HG03280 (cell line): Measurements from ENCODE around the gene PFDN2.

Source experiments
- ATAC-seq: cut with Tn5 transposase; IDR thresholded peaks from one replicate; pipeline ENCODE4 v1.9.1; 2021; ENCODE audit warnings: mild to moderate bottlenecking, moderate library complexity; ENCODE audit not compliant: unreplicated experiment

The PFDN2 gene

DNA sequence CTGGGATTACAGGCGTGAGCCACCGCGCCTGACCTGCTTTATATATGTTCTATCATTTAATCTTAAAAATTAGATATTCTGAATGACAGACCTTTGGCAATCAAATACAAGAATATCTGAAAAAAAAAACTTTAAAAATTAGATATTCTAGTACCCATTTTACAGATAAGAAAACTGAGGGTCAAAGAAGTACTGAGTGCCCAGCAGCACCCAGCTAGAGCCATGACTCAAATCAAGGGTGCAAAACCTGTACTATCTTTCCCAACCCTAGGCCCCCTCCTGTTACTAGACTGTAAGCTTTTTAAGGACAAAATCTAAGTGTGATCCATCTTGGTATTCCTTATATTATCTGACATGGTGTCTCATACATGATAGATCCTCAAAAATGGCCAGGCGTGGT lies 56.4 kb downstream of the PFDN2 start:
- ATAC-seq = no peak

DNA sequence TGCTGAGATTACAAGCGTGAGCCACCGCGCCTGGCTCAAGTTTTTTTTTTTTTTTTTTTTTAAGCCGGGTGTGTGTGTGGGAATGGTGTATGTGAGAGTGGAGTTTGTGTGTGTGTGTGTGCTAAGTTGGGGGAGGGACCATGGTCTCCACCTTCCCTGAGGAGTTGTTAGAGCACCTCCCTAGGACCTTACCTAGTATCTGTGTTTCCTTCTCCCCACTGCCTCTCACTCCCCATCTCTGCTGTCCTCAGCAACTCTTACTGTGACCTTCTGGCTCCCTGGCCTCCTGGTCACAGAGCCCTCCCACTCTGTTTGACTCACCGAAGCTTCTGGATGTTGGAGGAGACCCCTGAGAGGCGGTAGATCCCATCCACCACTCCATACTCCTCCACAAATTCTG lies 58.5 kb downstream of the PFDN2 start:
- no peak for ATAC-seq

DNA sequence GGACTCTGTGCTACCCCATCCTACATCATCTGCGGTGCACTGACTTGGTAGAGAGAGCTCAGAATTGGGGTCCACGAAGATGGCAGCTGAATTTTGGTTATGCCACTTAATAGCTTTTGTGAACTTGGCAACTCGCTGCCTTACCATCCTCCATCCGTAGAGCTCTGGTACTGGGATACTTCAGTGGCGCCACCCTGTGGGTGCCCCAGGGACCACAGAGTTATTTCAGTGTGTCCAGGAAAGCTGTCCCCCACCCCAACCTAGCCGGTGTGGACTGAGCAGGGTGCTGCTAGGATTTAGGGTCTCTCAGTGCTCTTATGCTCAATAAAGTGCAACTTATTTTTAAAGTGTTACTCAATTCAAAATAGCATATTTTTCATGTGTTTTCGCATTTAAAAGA lies 63.0 kb downstream of the PFDN2 start:
- ATAC-seq = no peak

DNA sequence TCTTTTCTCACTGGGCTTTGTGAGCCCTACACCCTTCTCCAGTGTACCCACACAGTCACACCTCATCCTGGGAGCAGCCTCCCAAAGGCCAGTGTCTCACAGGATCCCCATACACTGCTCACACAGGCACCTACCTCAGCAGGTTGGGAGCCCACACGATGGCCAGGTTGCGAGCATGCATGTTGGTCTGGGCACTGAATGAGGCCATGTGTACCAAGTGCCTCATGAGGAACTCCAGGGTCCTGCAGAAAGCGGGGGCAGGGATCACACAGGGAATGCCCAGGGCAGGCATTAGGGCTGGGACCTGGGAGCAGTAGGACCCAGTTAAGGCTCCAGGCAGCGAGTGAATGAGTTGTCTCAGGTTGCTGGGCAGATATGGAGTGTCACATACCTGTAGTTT lies 63.6 kb downstream of the PFDN2 start:
- ATAC-seq = no peak

DNA sequence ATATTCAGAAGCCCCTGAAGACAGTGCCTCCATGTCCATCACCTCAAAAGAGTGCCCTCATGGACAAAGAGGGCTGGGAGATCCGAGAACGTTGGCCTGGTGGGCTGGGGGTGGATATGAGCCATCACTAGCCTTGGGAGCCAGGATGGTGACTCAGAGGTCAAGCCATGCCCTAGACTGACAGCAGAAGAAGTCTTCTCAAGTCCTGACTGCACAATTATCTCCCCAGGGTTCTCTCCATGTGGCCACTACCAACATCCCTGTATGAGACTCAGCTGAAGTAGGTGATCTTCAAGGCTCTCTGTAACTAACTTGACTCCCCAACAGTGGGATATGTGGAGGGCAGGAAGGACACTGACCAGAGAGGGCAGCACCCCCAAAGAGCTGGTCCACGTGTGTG lies 64.9 kb downstream of the PFDN2 start:
- no peak for ATAC-seq

DNA sequence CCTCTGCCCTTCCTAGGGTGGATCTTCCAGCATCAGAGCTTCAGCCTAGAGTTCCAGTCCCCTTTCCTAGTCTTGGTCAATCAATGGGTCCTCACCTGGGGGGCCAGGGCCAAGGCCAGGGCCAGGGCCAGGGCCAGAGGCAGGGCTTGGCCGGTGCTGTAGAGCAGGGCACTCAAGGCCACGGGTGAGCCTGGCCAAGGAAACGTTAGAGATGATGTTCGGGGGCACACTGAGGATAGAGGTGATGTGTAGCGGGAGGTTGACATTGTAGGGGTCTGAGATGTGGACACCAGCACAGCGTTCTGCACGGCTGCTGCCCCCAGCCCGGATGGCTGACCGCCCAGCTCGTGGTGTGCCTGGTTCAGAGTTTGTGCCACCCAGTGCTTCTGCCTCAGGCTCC lies 66.6 kb downstream of the PFDN2 start:
- no peak for ATAC-seq
